Occipital lobe (tissue), 2 donors: ENCODE results near the gene CIAO2A. TPM values are rescaled to one million over a fixed set of nuclear protein-coding genes. Genes with fewer than 3 reads are reported as not detected.
A peak's percentile ranks its signal among the peaks of the same experiment; 100 is the strongest.
"Not testable (repeated sequence)": the region's sequence is repeated elsewhere in the genome, so short reads cannot be mapped to it uniquely, and the experiment has no call there.

Experiments used
- DNase-seq: peaks from one replicate; lab custom pipeline; 2025; lab: John Stamatoyannopoulos, UW
- total RNA-seq: library from RNA; depleted of rRNA; stranded (reverse); fragments of >200 nt; gene quantifications from one replicate; pipeline ENCODE4 v1.2.3, GENCODE V29; 2014

The CIAO2A gene
- total RNA-seq, 1 donor from 2014 or later, result 36.3 TPM

GRCh38 chr15:64072812-64073211 is 20.8 kb downstream of the CIAO2A start:
- no peak for DNase-seq

GRCh38 chr15:64071931-64072765 is 21.5 kb downstream of the CIAO2A start:
- DNase-seq, result no peak

GRCh38 chr15:64070965-64071851 is 22.4 kb downstream of the CIAO2A start:
- DNase-seq, result peak; percentile 17

- no peak for DNase-seq
Observed at GRCh38 chr15:64070106-64070505, 23.5 kb downstream of the CIAO2A start.

GRCh38 chr15:64068133-64068532 is 25.5 kb downstream of the CIAO2A start:
- no peak for DNase-seq

- peak; percentile 38 for DNase-seq
Observed at GRCh38 chr15:64067564-64068030, 26.0 kb downstream of the CIAO2A start.

GRCh38 chr15:64066451-64066850 is 27.2 kb downstream of the CIAO2A start:
- no peak for DNase-seq

- no peak for DNase-seq
Observed at GRCh38 chr15:64060716-64061115, 32.9 kb downstream of the CIAO2A start.

- not testable (repeated sequence) for DNase-seq
Observed at GRCh38 chr15:64059104-64059503, 34.5 kb downstream of the CIAO2A start.

GRCh38 chr15:64058279-64058678 is 35.4 kb downstream of the CIAO2A start:
- no peak for DNase-seq

GRCh38 chr15:64053674-64054073 is 40.0 kb downstream of the CIAO2A start:
- not testable (repeated sequence) for DNase-seq

- no peak for DNase-seq
Observed at GRCh38 chr15:64052925-64053491, 40.6 kb downstream of the CIAO2A start.

- no peak for DNase-seq
Observed at GRCh38 chr15:64051407-64052259, 42.0 kb downstream of the CIAO2A start.

- no peak for DNase-seq
Observed at GRCh38 chr15:64051093-64051402, 42.6 kb downstream of the CIAO2A start.

GRCh38 chr15:64050281-64051092 is 43.2 kb downstream of the CIAO2A start:
- no peak for DNase-seq

- no peak for DNase-seq
Observed at GRCh38 chr15:64048781-64049460, 44.7 kb downstream of the CIAO2A start.

- peak; percentile 46 for DNase-seq
Observed at GRCh38 chr15:64046421-64047153, 47.1 kb downstream of the CIAO2A start, which contains the start of gene DAPK2. Gene DAPK2 (minus strand): TSS chr15:64046485. CDS start chr15:64040261, 6,224 bp downstream.

GRCh38 chr15:64045774-64046420 is 47.7 kb downstream of the CIAO2A start:
- DNase-seq, result no peak
